NCI-H82 treated with DMSO at 0.1 percent for 48 hours (cell line): Measurements from ENCODE around the gene SUMO2.

Source experiments
- DNase-seq: peaks from one replicate; lab custom pipeline; 2025; ENCODE audit not compliant: unreplicated experiment; lab: John Stamatoyannopoulos, UW

Gene SUMO2

DNA sequence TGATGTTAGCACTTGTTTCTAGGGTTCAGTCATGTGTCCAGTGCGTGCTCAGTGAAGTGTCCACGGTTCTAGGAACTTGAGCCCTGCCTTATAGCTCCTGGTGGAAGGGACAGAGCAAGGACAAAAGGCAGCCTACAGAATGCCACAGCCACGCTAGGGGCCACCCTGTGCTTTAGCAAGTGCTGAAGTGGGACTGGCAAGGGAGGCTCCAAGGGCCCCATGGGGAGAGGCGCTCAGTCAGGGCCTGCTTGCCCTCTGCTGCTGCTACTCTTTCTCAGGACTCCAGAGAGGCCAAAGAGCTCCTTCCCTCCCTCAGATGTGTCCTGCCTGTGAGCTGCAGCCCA is 58.0 kb downstream of the SUMO2 start:
- DNase-seq: no peak

GRCh38 chr17:75124041-75124818 is 58.5 kb downstream of the SUMO2 start:
- DNase-seq: no peak

DNA sequence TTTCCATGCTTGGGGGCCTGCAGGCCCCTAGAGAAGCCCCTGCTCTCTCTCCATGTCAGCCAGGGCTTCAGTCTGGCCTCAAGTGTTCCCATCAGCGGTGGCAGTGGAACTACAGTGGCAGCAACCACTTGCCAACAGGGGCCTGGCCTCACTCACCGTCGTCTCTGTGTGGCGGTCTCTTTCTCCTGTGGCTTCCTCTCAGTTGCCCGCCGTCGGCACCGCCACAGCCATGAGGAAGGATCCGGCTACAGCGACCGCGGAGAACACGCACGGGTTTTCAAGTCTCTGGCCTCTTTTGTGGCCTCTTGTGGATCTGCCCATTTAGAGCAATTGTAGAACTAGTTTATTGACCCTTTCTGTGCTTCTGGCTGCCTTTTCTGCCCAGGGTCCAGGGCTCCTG is 64.5 kb downstream of the SUMO2 start:
- no peak for DNase-seq

DNA sequence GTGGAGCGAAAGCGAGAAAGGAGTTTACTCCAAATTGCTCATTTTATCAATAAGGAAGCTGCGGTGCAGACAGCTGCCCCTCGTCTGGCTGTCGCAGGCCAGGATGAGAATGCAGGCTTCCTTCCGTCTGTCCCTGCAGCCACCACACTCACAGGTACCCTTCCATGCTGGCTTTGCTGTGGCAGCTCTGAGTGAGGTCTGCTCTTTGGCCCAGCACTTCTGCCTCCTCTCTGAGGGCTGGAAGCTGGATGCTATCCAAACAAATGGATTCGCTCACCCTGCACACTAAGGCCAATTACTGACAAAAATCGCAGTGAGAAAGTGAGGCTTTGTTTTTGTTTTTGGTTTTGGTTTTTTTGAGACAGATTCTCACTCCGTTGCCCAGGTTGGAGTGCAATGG is 66.0 kb downstream of the SUMO2 start:
- no peak for DNase-seq
